ENCODE results near the gene SIGLEC12. TPM values are rescaled to one million over a fixed set of nuclear protein-coding genes. Genes with fewer than 3 reads are reported as not detected.

SIGLEC12 gene
- total and polyA plus RNA-seq, 2 of the 13 experiments (the other 11 are each of a cell fraction or from before 2014, with no cell fraction given), result not detected

- in situ Hi-C loops (cut with HindIII; ENCODE audit: extremely low pct_ligation_motif_present, low pct_unique_long_range_greater_than_20kb) (no loop called here), intact Hi-C loops (cut with micrococcal nuclease; ENCODE audit: unreplicated experiment) (no loop called here)
- no peak overlapping the region for H3K4me3 ChIP-seq (replicated peaks in 1 of 3; ENCODE audit: insufficient read depth in 1 of 3, low read depth in 2 of 3, low read length in 3 of 3)
- H3K36me3 ChIP-seq (replicated peaks in 1 of 2; ENCODE audit: control insufficient read depth in 1 of 2, insufficient read depth in 2 of 2, low read length in 2 of 2), result no peaks in the 10 kb centered on the region
- H3K9ac ChIP-seq (ENCODE audit: insufficient read depth, low read depth, low read length), result no peak overlapping the region
- no peaks in the 10 kb centered on the region for H3K4me1 ChIP-seq (ENCODE audit: insufficient read depth, low read length)
- no peaks in the 10 kb centered on the region for H3K79me2 ChIP-seq (ENCODE audit: insufficient read depth, low read length)
- H3K27ac ChIP-seq (ENCODE audit: extremely low read length, insufficient read depth, low read length), result no peak overlapping the region
- H3K9me3 ChIP-seq (ENCODE audit: low read length), result no peaks in the 10 kb centered on the region
- H3K4me2 ChIP-seq (ENCODE audit: low read depth, low read length), result no peak overlapping the region
- no peak overlapping the region for H2AFZ ChIP-seq (ENCODE audit: low read length)
- BruUV-seq (replicated peaks), result no TSS peak
- H4K20me1 ChIP-seq (ENCODE audit: insufficient read depth, low read length), result peaks cover 9% of the 10 kb centered on the region
- WGBS (ENCODE audit: low lambda C conversion rate), result 14% methylated on average over 4 of the region's 8 CpGs
- CTCF ChIA-PET (ENCODE audit: low intra/inter-chr PET ratio, low total read pairs), result no interaction called here
- POLR2A ChIA-PET, result no interaction called here
- FAIRE-seq (no peak), ATAC-seq (no peak), DNase-seq (ENCODE audit: low spot score) (no peak)
- TF ChIP-seq MTF2 (CRISPR knock-in tag; IDR thresholded peaks at IDR 0.05; ENCODE audit: borderline replicate concordance), result no peak
- no peak for TF ChIP-seq GATA4 (IDR thresholded peaks at IDR 0.05; ENCODE audit: borderline replicate concordance, low read depth)
- no peak for TF ChIP-seq ZNF460 (CRISPR knock-in tag; IDR thresholded peaks at IDR 0.05; ENCODE audit: borderline replicate concordance)
- TF ChIP-seq KLF13 (CRISPR knock-in tag; IDR thresholded peaks at IDR 0.05), result no peak
- TF ChIP-seq ZMYM3 (CRISPR knock-in tag; IDR thresholded peaks at IDR 0.05), result no peak
- TF ChIP-seq ZSCAN9 (CRISPR knock-in tag; IDR thresholded peaks at IDR 0.05; ENCODE audit: borderline replicate concordance), result no peak
- no peak for TF ChIP-seq RFX5 (IDR thresholded peaks at IDR 0.05; ENCODE audit: low read depth, low read length)
- TF ChIP-seq TFAP4 (IDR thresholded peaks at IDR 0.05; ENCODE audit: borderline replicate concordance, low read depth), result no peak
- no peak for TF ChIP-seq NR1H2 (CRISPR knock-in tag; IDR thresholded peaks at IDR 0.05; ENCODE audit: borderline replicate concordance, low read depth)
- TF ChIP-seq RARA (CRISPR knock-in tag; IDR thresholded peaks at IDR 0.05), result no peak
- no peak for TF ChIP-seq RXRA (CRISPR knock-in tag; IDR thresholded peaks at IDR 0.05)
- TF ChIP-seq ZBTB7B (CRISPR knock-in tag; IDR thresholded peaks at IDR 0.05), result no peak
- no peak for TF ChIP-seq ZFP36L1 (CRISPR knock-in tag; IDR thresholded peaks at IDR 0.05)
- TF ChIP-seq ZNF282 (IDR thresholded peaks at IDR 0.05; ENCODE audit: partially characterized antibody), result no peak
- TF ChIP-seq HHEX (CRISPR knock-in tag; IDR thresholded peaks at IDR 0.05), result no peak
- TF ChIP-seq SIN3B (IDR thresholded peaks at IDR 0.05; ENCODE audit: low read length), result no peak
- no peak for TF ChIP-seq ETS1 (CRISPR knock-in tag; IDR thresholded peaks at IDR 0.05)
- no peaks in the 10 kb centered on the region; a peak in 2 of 5 replicates for H3K27me3 ChIP-seq (ENCODE audit: control insufficient read depth in 1 of 2, insufficient read depth in 2 of 2, low read length in 2 of 2)
Observed at GRCh38 chr19:51549533-51550324, 48.1 kb upstream of the SIGLEC12 start.

Data from HepG2 (cell line).